GM21526 (cell line): ENCODE measurements around the gene PPP1R14C.
"Not testable (repeated sequence)": the region's sequence is repeated elsewhere in the genome, so short reads cannot be mapped to it uniquely, and the experiment has no call there.

ENCODE experiments used
- ATAC-seq: cut with Tn5 transposase; IDR thresholded peaks from one replicate; pipeline ENCODE4 v1.9.1; 2021; ENCODE audit warnings: moderate library complexity; ENCODE audit not compliant: unreplicated experiment, low FRiP score

PPP1R14C gene

DNA sequence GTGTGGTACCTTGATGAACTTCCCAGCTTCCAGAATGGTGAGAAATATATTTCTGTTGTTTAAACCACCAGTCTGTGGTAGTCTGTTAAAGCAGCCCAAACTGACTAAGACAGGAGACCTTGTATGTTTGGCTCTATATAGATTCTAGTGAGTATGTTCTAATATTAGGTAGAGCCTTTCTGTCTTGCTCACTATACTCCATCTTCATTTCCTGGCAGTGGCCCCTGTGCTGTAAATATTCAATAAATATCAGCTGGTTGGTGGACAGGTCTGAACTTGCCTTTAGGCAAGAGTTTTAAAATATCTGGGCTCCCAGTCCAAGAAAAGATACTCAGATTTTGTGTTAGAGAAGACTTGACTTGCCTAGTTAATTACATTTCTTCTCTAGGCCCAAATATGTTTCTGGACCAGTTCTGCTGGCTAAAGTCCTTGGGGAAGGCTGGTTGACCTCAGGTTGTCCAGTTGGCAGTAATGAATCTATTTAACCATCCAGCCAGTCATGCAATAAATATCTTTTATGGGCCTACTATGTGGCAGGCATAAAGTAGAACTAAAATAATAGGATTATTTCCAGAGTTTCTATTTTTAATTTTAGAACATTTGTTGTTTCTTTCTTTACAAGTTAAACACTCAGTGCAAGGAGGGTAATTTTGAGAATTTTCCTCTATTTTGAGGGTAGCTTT lies 22.3 kb downstream of the PPP1R14C start:
- no peak for ATAC-seq

DNA sequence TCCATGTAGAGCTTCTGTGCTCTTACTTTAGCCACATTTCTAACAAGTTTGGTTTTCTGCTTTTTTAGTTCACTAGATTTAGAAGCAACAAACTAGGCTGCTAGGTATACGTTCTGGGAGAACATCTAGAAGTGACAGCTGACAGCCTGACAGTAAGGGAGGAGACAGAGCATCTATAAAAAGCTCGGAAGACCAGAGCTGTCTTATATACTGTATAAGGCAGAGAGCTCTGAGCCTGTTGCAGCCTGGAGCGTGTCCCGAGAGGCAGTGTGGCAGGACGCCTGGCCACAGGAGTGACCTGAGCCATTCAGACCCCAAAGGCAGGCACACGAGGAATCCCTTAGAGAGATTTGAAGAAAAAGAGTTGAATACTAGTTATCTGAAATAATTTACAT lies 24.6 kb downstream of the PPP1R14C start:
- ATAC-seq: no peak

DNA sequence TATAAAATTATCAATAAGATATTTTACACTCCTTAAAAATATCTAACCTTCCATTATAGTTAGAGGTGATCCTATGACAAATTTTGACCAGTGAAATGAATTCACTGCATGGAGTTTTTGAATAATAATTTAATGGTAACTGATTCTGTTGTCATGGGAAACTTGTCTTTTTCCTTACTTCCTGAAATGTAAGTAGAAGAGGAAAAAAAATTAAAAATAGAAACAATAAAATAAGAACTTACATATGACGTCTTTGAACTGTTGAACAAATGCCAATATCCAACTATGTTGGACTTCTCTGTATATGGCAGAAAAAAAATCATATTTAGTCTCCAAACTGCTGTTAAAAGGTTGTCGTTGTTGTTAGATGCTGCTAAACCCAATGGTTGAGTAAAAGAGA lies 26.3 kb downstream of the PPP1R14C start:
- no peak for ATAC-seq

DNA sequence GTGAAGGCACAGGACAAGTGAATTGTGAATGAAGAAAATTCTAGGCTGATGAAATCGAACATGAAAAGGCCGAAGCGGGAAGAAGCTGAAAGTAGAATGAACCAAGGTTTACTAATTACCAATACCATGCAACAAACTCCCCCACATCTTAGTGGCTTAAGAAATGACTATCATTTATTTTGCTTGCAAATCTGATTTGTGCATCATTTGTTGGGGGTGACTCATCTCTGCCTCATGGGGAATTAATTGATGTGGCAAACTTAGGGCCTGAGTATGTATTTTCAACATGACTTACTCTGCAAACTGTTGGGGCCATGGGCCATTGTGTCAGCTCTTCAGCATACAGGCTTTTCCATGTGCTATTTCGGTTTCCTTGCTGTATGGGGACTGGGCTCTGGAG lies 26.8 kb downstream of the PPP1R14C start:
- no peak for ATAC-seq

DNA sequence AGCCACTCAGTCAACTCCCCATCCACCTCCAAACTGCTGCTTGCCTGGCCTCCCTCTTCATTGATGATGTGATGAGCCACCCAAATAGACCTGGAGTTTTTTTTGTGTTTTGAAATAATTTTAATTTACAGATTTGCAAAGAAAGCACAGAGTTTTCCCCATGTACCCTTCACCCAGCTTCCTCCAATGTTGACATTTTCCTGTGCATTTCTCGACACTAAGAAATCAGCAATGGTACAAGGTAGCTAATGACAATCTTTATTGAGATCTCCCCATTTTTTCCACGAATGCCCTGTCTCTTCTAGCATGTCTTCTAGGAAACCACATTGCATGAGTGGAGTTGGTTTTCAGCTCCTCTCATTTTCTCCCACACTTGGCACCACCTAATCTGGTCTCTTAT lies 30.1 kb downstream of the PPP1R14C start:
- no peak for ATAC-seq

DNA sequence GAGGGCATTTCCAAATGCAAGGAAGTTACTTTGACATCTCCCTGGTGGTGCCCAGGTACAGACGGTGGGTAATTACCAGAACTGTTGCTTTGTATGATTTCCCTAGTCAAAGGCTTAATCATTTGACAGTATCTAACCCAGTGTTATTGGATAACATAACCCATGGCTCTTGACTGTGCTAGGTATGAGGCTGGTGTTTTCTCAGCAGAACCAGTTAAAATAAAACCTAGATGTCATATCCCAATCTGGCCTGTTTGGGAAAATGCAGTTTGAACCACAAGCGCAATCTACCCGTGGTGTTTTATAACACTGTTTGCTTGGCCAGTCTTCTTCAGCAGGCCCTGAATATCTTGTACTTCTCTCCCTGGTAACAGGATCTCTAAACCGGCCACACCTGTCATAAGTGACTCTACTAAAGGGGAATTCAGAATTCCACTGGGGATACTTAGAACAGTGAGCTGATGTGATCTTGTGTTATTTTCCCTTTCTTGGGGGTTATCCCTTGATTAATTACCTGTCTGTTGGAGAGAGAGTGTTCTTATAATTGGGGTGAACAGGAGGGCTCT lies 32.8 kb downstream of the PPP1R14C start:
- no peak for ATAC-seq

DNA sequence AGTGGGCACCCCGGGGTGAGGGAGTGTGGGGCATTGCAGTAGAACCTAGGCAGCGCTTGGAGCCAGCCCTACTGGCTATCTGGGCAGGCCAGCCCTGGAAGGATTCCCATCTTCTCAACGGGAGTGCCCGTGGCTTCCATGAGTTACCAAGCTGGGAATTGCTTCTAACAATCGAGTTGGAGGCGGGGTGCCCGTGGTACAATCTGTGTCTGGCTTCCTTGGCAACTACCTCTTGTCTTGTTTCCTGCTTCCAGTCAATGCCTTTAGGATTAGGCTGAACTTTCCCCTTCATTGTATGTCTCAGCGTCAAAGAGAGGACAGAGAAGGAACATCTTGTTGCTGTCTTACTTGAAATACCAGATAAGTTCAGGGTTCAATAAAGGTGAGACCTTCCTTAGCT lies 33.3 kb downstream of the PPP1R14C start:
- ATAC-seq: no peak

DNA sequence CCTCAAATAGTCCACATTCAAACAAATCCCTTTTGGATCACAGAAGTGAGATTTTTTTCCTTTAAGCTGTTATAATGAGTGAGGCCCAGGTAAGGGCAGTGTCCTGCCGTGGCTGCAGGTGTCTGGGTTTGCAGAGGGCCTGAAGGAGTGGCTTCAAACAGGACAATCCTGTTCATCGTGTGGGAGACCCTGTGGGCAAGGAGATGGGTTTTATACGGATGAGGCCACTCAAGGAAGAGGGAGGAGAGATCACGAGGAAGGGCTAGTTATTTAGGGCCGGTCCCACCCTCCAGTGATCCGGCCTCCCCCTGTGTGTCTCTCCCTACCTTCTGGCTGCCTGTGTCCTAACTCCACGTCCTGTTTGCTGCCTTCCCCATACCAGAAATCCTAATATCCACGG lies 33.8 kb downstream of the PPP1R14C start:
- no peak for ATAC-seq

DNA sequence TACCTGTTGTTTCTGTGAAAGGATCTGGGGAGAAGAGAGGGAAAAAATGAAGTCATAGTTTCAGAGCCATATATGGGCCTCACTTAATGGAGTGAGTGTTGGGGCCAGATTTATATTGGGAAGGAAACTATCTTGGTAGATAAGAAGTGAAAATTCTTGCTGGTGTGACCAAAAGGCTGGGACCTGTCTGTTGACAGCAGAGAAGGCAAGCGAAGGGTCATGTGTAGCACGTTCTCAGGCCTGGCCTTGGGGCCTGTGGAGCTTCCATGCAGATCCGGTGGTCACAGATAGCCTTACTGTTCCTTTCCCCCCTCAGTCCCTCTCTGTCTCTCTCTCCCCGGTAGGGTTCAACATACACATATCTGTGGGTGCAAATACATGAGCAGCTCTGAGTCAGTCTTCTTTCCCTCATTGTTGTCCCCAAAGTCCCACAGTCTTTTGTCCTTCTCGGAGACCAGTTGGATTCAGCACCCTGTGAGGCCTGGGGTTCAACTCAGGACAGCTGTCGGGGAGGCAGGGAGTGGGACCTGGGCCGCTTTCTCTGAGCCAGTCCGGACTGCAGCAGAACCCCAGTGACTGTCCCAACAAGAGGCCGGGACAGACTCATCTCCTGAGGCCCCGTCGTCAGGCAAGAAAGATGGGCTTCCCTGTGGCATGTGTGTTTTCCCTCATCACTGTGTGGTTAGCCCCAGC lies 34.6 kb downstream of the PPP1R14C start:
- ATAC-seq: no peak

DNA sequence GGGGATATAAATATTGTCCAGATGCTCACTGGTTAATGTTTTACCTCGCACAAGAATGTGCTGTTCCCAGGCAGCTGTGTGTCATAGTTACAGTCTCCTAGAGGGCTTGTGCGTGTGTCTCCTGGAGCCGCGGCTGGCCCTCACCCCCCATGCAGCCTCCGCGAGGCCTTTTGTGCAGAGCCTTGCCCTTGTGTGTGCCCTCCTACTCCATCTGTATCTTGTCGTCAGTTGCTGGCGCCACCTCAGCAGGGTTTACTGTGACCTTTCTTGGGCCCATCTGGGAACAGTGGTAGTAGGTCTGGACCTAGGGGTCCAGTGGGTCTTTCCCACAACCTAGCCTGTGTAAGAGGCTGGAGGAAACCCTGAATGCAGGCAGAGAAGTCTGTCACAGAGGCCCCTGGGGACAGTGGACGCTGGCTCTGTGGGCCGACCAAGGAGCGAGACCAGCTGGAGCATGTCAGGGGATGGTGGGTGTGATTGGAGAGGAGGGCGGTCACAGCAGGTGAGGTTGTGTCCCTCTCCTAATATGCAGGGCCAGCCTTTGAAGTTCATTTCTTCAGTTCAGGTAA lies 35.2 kb downstream of the PPP1R14C start:
- ATAC-seq: no peak

DNA sequence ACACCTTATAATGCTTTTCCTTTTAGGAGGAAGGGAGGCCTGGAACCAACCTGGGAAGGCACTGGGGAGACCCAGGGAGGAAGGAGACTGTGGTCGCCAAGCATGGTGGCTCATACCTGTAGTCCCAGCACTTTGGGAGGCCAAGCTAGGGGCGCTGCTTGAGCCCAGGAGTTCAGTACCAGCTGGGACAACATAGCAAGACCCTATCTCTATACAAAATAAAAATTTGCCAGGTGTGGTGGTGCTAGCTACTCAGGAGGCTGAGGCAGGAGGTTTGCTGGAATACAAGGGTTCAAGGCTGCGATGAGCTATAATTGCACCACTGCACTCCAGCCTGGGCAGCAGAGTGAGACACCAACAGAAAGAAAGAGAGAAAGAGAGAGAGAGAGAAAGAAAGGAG lies 36.2 kb downstream of the PPP1R14C start:
- ATAC-seq: no peak

DNA sequence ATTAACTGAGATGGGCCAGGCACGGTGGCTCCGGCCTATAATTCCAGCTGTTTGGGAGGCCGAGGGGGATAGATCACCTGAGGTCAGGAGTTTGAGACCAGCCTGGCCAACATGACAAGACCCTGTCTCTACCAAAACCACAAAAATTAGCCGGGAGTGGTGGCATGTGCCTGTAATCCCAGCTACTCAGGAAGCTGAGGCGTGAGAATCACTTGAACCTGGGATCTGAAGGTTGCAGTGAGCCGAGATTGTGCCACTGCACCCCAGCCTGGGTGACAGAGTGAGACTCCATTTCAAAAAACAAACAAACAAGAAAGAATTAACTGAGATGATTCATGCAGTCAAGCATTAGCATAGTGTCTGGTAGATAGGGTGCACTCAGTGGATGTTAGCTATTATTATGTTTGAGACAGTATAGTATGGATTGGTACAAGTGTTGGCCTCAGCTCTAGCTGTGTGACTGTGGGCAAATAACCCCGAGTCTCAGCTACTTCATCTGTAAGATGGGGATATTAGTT lies 37.1 kb downstream of the PPP1R14C start:
- not testable (repeated sequence) for ATAC-seq

DNA sequence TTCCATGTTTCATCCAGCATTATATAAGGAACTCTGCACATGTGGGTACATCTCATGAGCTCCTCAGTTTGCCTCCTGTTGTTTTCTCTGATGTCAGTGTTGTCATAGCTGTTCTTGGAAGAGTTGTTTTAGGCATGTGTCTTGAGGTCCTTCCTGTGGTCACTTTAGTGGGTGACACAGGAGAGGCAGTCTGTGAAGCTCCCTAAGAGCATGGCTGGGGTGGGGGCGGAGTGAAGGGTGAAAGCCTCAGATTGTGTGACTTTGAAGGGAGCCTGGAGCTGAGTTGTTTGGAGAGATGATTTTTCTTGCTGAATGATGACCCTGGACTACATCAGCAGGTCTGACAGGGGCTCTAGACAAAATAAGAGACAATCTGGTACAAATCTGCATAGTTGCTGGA lies 37.7 kb downstream of the PPP1R14C start:
- no peak for ATAC-seq

DNA sequence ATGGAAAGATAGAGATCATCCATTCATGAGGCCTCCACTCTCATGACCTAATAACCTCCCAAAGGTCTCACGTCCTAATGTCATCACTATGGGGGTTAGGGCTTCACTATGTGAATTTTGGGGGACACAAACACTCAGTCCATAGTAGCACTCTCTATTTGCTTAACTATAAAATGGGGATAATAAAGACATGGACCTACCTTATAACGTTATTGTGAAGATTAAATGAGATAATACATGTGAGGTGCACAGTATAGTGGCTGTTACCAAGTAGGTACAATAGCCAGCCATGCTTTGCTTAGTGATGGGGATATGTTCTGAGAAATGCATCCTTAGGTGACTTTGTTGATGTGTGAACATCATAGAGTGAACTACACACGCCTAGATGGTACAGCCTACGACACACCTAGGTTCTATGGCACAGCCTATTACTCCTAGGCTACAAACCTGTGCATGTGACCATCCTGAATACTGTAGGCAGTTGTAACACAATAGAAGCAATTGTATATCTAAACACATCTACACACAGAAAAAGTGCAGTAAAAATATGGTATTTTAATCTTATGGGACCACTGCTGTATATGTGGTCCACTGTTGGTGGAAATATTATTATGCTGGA lies 39.7 kb downstream of the PPP1R14C start:
- no peak for ATAC-seq

DNA sequence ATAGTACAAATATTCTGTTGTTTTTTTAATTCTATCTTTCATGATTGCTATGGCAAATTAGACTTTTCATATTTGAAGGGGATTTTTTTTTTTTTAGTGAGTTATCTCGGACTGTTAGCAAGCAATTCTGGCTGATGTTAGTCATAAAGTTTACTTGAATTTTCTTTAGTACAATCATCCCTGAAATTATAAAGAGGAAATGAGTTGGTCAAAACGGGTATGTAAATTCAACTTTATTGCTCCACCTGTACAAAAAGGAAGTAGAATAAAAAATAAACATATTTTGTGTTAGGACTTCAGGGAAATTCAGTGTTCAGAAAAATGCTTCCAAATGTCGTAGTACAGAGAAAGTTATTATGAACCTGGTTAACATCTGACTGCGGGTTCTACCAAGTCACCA lies 40.3 kb downstream of the PPP1R14C start:
- ATAC-seq: no peak

DNA sequence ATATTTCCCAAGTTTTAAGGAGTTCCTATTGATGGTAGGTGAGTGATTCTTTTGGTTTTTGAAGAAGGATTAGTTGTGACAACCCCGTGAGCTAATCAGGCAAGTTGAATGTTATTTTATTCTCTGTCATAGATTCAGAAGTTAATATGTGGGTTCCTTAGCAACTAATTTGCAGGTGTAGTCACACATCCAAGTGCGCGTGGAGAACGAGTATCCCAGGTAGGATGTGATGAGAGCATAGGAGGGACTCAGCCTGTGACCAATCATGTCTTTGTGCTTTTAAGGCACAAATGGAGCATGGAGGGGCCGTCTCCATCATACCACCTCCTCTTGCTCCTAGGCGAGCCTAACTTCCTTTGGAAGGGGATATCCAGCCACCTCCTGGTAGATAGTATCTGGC lies 41.1 kb downstream of the PPP1R14C start:
- ATAC-seq: no peak

DNA sequence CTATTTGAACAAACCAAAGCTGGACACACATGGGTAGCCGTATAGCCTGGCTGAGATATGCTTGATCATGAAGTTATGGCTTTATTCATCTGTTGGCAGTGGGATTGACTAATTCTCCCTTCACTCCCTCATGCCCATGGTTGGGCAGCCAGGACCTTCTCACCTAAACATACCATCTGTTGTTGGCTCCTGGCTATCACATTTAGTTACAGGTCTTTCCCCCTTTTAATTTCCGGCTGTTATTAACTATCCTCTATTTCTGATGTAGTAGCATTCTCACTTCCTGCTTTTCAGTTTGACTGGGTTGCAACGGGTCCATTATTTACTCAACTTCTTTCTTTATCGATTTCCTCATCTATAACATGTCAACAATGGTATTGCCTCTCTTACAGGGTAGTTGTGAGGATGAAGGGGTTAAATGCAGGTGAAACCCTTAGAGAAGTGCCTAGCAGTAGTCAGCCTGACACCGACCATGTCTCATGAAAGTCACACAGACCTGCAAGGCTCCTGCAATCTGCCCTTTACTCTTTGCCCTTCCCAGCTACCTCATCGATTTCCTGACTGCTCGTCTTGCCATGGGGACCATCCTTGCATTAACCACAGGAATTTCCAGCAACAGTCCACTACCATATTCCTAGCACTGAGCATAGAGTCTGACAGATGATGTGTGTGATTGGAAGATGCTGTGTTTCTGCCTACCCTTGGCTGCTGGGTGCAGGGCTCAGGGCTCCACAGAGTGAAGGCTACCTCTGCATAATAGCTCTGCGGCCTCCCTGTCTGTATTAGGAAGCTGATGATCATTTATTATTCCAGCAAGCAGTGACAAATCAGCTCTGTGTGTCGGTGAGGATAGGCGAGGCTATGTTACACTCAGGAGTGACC lies 42.2 kb downstream of the PPP1R14C start:
- no peak for ATAC-seq

DNA sequence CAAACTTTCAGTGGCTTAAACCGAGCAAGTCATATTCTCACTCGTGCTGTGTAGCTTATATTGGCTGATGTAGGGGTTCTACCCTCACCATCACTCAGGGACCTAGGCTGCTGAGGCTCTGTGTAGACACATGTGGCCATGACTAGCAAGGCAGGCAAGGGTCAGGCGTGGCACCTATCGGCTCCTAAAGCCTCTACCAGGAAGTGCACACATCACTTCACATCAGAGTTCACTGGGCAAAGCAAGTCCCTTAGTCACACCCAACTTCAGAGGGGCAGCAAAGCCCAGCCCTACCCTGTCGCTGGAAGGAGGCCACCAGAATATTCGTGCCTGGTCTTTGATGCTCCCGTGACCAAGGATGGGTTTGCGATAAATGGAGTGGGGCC lies 42.9 kb downstream of the PPP1R14C start:
- ATAC-seq: no peak

DNA sequence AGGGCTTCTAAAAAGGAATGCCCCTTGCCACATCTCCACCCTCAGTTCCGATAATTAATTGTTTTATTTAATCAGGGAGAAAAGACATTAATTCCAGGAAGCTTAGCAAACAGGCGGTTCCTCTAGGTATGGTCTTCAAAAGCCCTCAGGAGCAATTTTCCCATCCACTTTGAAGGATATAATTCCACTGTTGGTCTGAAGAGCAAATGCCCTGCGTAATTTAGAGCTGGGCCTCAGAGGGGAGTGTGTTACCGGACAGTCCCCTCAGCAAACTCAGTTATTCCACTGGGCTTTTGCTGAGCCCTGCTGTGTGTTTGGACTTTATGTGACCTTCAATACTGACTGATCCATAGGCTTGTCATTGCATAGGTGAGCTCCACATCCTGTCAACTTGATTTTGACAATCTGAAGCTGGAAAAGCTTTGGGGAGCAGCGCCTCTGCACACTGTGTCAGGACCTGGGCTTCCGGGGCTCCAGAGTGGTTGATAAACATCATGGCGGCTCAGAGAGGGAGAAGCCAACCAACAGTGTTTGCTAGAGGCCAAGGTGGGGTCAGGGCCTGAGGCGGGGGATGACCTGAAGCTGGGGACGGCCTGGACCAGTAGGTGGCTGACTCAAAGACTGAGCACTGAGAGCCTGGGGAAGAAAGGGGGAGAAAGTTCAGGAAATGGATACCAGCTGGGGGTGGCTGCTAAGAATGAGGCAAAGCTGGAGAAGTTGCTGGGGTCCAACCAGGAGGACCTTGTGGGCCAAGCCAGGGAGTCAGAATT lies 43.5 kb downstream of the PPP1R14C start:
- ATAC-seq: no peak
